Measurements from ENCODE around the gene SELENOW. TPM values are rescaled to one million over a fixed set of nuclear protein-coding genes. Genes with fewer than 3 reads are reported as not detected.
"Not testable (repeated sequence)": the region's sequence is repeated elsewhere in the genome, so short reads cannot be mapped to it uniquely, and the experiment has no call there.

The SELENOW gene
- polyA plus RNA-seq, 3 donors = 150 to 674 (median 235) TPM

- not testable (repeated sequence) for H3K27ac ChIP-seq (ENCODE audit: low read depth, low read length)
- 69 to 82% (median 81%) methylated on average over 5 of the region's 5 CpGs for WGBS, 3 donors
These were observed 25.9 kb downstream of the SELENOW start, which contains the start of gene TPRX1 for GRCh38 chr19:47804451-47804850. Gene TPRX1, minus strand, starts transcription at chr19:47804551. Its CDS starts 12 bp downstream, at chr19:47804539.

- WGBS, 3 donors = 61 to 87% (median 84%) methylated on average over 10 of the region's 10 CpGs
- H3K27ac ChIP-seq (ENCODE audit: low read depth, low read length) = no peak overlapping the region
These were observed 26.8 kb downstream of the SELENOW start for GRCh38 chr19:47805313-47805712.

- H3K27ac ChIP-seq (ENCODE audit: low read depth, low read length) = no peak overlapping the region
- WGBS, 3 donors = 86 to 87% (median 86%) methylated on average over 6 of the region's 6 CpGs
These were observed 27.9 kb downstream of the SELENOW start for GRCh38 chr19:47806435-47806834.

- WGBS, 3 donors = 29 to 44% (median 37%) methylated on average over 17 of the region's 17 CpGs
- no peak overlapping the region for H3K27ac ChIP-seq (ENCODE audit: low read depth, low read length)
These were observed 34.9 kb downstream of the SELENOW start for GRCh38 chr19:47813304-47813994.

GRCh38 chr19:47813995-47814328 is 35.5 kb downstream of the SELENOW start:
- no peak overlapping the region for H3K27ac ChIP-seq (ENCODE audit: low read depth, low read length)
- WGBS, 3 donors = 50 to 63% (median 60%) methylated on average over 7 of the region's 7 CpGs

- 89 to 95% (median 93%) methylated on average over 8 of the region's 8 CpGs for WGBS, 3 donors
- H3K27ac ChIP-seq (ENCODE audit: low read depth, low read length) = not testable (repeated sequence)
These were observed 37.8 kb downstream of the SELENOW start for GRCh38 chr19:47816270-47816669.

- H3K27ac ChIP-seq (ENCODE audit: low read depth, low read length) = not testable (repeated sequence)
- WGBS, 3 donors = 90 to 91% (median 91%) methylated on average over 1 of the region's 1 CpG
These were observed 39.7 kb downstream of the SELENOW start for GRCh38 chr19:47818221-47818620.

- no peak overlapping the region for H3K27ac ChIP-seq (ENCODE audit: low read depth, low read length)
- whole genome bisulfite sequencing, 3 donors = 11 to 29% (median 13%) methylated on average over 10 of the region's 10 CpGs
These were observed 41.4 kb downstream of the SELENOW start for GRCh38 chr19:47819858-47820257.

GRCh38 chr19:47820410-47820809 is 41.9 kb downstream of the SELENOW start:
- WGBS, 3 donors = 70 to 73% (median 70%) methylated on average over 2 of the region's 2 CpGs
- no peak overlapping the region for H3K27ac ChIP-seq (ENCODE audit: low read depth, low read length)

GRCh38 chr19:47821460-47822020 is 43.0 kb downstream of the SELENOW start, which contains the start of gene CRX:
Gene CRX, plus strand, starts transcription at chr19:47821937. Its CDS starts 12,507 bp downstream, at chr19:47834444.
- no peak within 1 kb of the TSS for H3K27ac ChIP-seq (ENCODE audit: low read depth, low read length)
- WGBS, 3 donors = 31 to 50% (median 41%) methylated on average over 15 of the region's 15 CpGs

GRCh38 chr19:47824396-47824795 is 45.9 kb downstream of the SELENOW start:
- 70 to 86% (median 86%) methylated on average over 6 of the region's 6 CpGs for WGBS, 3 donors
- no peak overlapping the region for H3K27ac ChIP-seq (ENCODE audit: low read depth, low read length)

- 79 to 89% (median 83%) methylated on average over 6 of the region's 6 CpGs for WGBS, 3 donors
- no peak overlapping the region for H3K27ac ChIP-seq (ENCODE audit: low read depth, low read length)
These were observed 48.3 kb downstream of the SELENOW start for GRCh38 chr19:47826800-47827199.

GRCh38 chr19:47832723-47833122 is 54.2 kb downstream of the SELENOW start:
- WGBS, 3 donors = 75 to 94% (median 93%) methylated on average over 4 of the region's 4 CpGs
- H3K27ac ChIP-seq (ENCODE audit: low read depth, low read length) = no peak overlapping the region

Other genes with a start within 250 kb of the SELENOW start
- under 1 TPM; 0.07 to 0.45 (median 0.30) TPM for gene ZNF541, start 205.6 kb upstream of the SELENOW start, polyA plus RNA-seq
- 1 to 10 TPM; 3.1 to 6.2 (median 4.2) TPM for gene BICRA, start 169.6 kb upstream of the SELENOW start, polyA plus RNA-seq
- gene EHD2, start 65.3 kb upstream of the SELENOW start, polyA plus RNA-seq = 100 to 1,000 TPM in 2 of 3 donors, 10 to 100 TPM in 1; 32.7 to 202 (median 129) TPM
- 100 to 1,000 TPM; 413 to 769 (median 565) TPM for gene NOP53, start 33.2 kb upstream of the SELENOW start, polyA plus RNA-seq
- gene TPRX1, start 25.8 kb downstream of the SELENOW start, polyA plus RNA-seq = not detected
- under 1 TPM in 1 of 3 donors, not detected in 2; 0.11 TPM for gene CRX, start 43.2 kb downstream of the SELENOW start, polyA plus RNA-seq
- gene TPRX2, start 80.5 kb downstream of the SELENOW start, polyA plus RNA-seq = not detected
- gene SULT2A1, start 107.6 kb downstream of the SELENOW start, polyA plus RNA-seq = 1 to 10 TPM in 1 of 3 donors, not detected in 2; 1.4 TPM
- not detected for gene BSPH1, start 213.5 kb downstream of the SELENOW start, polyA plus RNA-seq
- gene ELSPBP1, start 215.9 kb downstream of the SELENOW start, polyA plus RNA-seq = not detected